GM18505 (cell line): ENCODE data around the gene NOX5.

Source experiments
- ATAC-seq: cut with Tn5 transposase; IDR thresholded peaks from one replicate; pipeline ENCODE4 v1.9.1; 2021; ENCODE audit not compliant: unreplicated experiment
- POLR2A ChIP-seq: IDR thresholded peaks from 4 replicates; pipeline ENCODE4 v1.6.1; 2011; ENCODE audit warnings: borderline replicate concordance; ENCODE audit not compliant: insufficient read depth, insufficient read length; ENCODE audit errors: extremely low read depth

The NOX5 gene

GRCh38 chr15:68987120-68987519 lies 27.4 kb upstream of the NOX5 start:
- no peak for ATAC-seq
- TF ChIP-seq POLR2A = no peak

- no peak for ATAC-seq
- no peak for TF ChIP-seq POLR2A
These were observed 26.8 kb upstream of the NOX5 start for GRCh38 chr15:68987676-68988075.

GRCh38 chr15:68989541-68990230 lies 24.8 kb upstream of the NOX5 start:
- no peak for ATAC-seq
- TF ChIP-seq POLR2A = no peak

- no peak for ATAC-seq
- no peak for TF ChIP-seq POLR2A
These were observed 24.1 kb upstream of the NOX5 start for GRCh38 chr15:68990231-68990991.

GRCh38 chr15:68990992-68991500 lies 23.4 kb upstream of the NOX5 start:
- ATAC-seq = no peak
- TF ChIP-seq POLR2A = no peak

GRCh38 chr15:68991723-68992122 lies 22.8 kb upstream of the NOX5 start:
- ATAC-seq = no peak
- TF ChIP-seq POLR2A = no peak

GRCh38 chr15:68992696-68993095 lies 21.8 kb upstream of the NOX5 start:
- TF ChIP-seq POLR2A = no peak
- ATAC-seq = no peak

- TF ChIP-seq POLR2A = no peak
- no peak for ATAC-seq
These were observed 21.2 kb upstream of the NOX5 start for GRCh38 chr15:68993276-68993675.

GRCh38 chr15:68994149-68994548 lies 20.3 kb upstream of the NOX5 start:
- ATAC-seq = no peak
- TF ChIP-seq POLR2A = no peak

- TF ChIP-seq POLR2A = no peak
- ATAC-seq = no peak
These were observed 19.3 kb upstream of the NOX5 start for GRCh38 chr15:68994981-68995761.

- no peak for TF ChIP-seq POLR2A
- ATAC-seq = no peak
These were observed 17.4 kb upstream of the NOX5 start for GRCh38 chr15:68997050-68997449.

- TF ChIP-seq POLR2A = no peak
- no peak for ATAC-seq
These were observed 16.3 kb upstream of the NOX5 start for GRCh38 chr15:68997930-68998777.
